Measurements from ENCODE around the gene RRBP1.

The RRBP1 gene

GRCh38 chr20:17629678-17630089, 52.4 kb downstream of the RRBP1 start:
- no peak overlapping the region for H3K4me3 ChIP-seq (ENCODE audit: low read depth, low read length, poor library complexity, severe bottlenecking)
- no peaks in the 10 kb centered on the region for H3K4me1 ChIP-seq (ENCODE audit: insufficient read depth, low read length, severe bottlenecking)
- H3K9me2 ChIP-seq (ENCODE audit: low read depth, low read length), result no peaks in the 10 kb centered on the region
- no peaks in the 10 kb centered on the region for H3K79me2 ChIP-seq (ENCODE audit: insufficient read depth, low read length)
- H3K36me3 ChIP-seq (ENCODE audit: insufficient read depth, low read length), result peaks cover 30% of the 10 kb centered on the region; the same call in 1 of the 2 replicates
- TF ChIP-seq EZH2 (IDR thresholded peaks at IDR 0.05; ENCODE audit: borderline replicate concordance, low read length) (no peak), CTCF (IDR thresholded peaks at IDR 0.05; ENCODE audit: low read length) (no peak)
- no peaks in the 10 kb centered on the region for H3F3A ChIP-seq (ENCODE audit: insufficient read depth, low read length)
- no peak overlapping the region for H2AFZ ChIP-seq (ENCODE audit: low read length)
- H4K20me1 ChIP-seq (ENCODE audit: insufficient read depth, low read length), result no peaks in the 10 kb centered on the region
- no peak overlapping the region for H3K9ac ChIP-seq (ENCODE audit: low read length)
- no peak overlapping the region for H3K27ac ChIP-seq (ENCODE audit: low read depth, low read length, poor library complexity, severe bottlenecking)
- H3K9me3 ChIP-seq (ENCODE audit: low read length), result no peaks in the 10 kb centered on the region
- H3K27me3 ChIP-seq (ENCODE audit: insufficient read depth, low read length), result no peaks in the 10 kb centered on the region
- H3K4me2 ChIP-seq (ENCODE audit: low read length), result no peak overlapping the region

DNA sequence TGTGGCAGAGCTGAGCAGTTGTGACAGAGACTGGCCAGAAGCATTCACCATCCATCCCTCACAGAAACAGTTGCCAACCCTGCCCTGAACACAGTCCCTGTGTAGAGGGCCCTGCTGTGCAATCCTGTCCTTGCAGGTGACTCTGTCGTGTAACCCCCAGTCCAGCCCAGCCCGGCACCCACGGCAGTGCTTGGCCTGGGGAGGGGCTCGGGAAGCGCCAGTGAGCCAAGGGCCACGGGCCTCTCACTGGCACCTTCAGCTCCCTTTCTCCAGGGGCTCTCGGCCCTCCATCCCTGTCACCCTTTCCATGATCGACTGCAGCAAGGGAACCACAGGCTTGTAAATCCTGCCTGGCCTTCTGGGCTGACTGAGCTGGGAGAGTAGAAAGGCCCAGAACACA, 53.0 kb downstream of the RRBP1 start:
- Histone ChIP-seq H3K36me3 (ENCODE audit: insufficient read depth, low read length) (peaks cover 37% of the 10 kb centered on the region; the same call in 1 of the 2 replicates), H3K9ac (ENCODE audit: low read length) (no peak overlapping the region), H3K9me2 (ENCODE audit: low read depth, low read length) (no peaks in the 10 kb centered on the region), H3K79me2 (ENCODE audit: insufficient read depth, low read length) (no peaks in the 10 kb centered on the region), H4K20me1 (ENCODE audit: insufficient read depth, low read length) (no peaks in the 10 kb centered on the region), H3K4me2 (ENCODE audit: low read length) (no peak overlapping the region), H3K27me3 (ENCODE audit: insufficient read depth, low read length) (no peaks in the 10 kb centered on the region), H3K4me3 (ENCODE audit: low read depth, low read length, poor library complexity, severe bottlenecking) (no peak overlapping the region), H3K27ac (ENCODE audit: low read depth, low read length, poor library complexity, severe bottlenecking) (no peak overlapping the region), H3F3A (ENCODE audit: insufficient read depth, low read length) (no peaks in the 10 kb centered on the region), H3K9me3 (ENCODE audit: low read length) (no peaks in the 10 kb centered on the region), H2AFZ (ENCODE audit: low read length) (no peak overlapping the region), H3K4me1 (ENCODE audit: insufficient read depth, low read length, severe bottlenecking) (no peaks in the 10 kb centered on the region)
- TF ChIP-seq EZH2 (IDR thresholded peaks at IDR 0.05; ENCODE audit: borderline replicate concordance, low read length) (no peak), CTCF (IDR thresholded peaks at IDR 0.05; ENCODE audit: low read length) (no peak)

DNA sequence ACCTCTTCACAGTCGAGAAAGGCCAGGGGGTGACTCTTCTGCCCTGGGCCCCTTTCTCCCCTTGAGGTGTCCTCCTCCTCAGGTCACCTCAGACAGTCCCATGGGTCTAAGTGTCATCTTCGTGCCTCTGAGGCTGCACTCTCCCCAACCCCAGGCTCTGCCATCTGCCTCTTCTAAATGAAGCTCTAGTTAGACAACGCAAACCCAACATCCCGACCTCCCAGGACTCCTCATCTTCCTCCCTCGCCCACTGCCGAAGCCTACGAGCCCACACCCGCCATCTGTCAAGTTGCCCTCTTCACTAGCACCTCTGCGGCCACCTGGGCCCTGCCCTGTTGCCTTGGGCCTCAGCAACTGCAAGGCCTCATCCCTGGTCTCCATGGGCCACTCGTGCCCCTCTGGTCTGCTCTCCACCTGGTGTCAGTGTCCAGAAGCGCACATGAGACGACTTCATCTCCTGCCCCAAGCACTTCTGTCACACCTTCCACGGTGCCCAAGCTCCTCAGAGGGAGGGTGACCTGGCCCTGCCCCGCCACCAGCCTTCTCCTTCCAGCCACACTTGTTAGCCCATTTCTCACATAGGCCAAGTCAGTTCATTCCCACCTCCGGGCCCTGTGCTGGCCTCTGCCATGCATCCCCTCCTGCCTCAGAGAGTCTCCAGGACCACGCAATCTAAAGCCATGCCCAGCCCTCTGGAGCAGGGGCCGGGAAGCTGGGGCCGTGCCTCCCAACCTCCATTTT, 53.8 kb downstream of the RRBP1 start:
- H3K27ac ChIP-seq (ENCODE audit: low read depth, low read length, poor library complexity, severe bottlenecking), result no peak overlapping the region
- H3K4me3 ChIP-seq (ENCODE audit: low read depth, low read length, poor library complexity, severe bottlenecking), result no peak overlapping the region
- no peaks in the 10 kb centered on the region for H4K20me1 ChIP-seq (ENCODE audit: insufficient read depth, low read length)
- H3K36me3 ChIP-seq (ENCODE audit: insufficient read depth, low read length), result peaks cover 35% of the 10 kb centered on the region; the same call in 1 of the 2 replicates
- no peaks in the 10 kb centered on the region for H3F3A ChIP-seq (ENCODE audit: insufficient read depth, low read length)
- H2AFZ ChIP-seq (ENCODE audit: low read length), result no peak overlapping the region
- H3K9me3 ChIP-seq (ENCODE audit: low read length), result no peaks in the 10 kb centered on the region
- H3K27me3 ChIP-seq (ENCODE audit: insufficient read depth, low read length), result no peaks in the 10 kb centered on the region
- TF ChIP-seq EZH2 (IDR thresholded peaks at IDR 0.05; ENCODE audit: borderline replicate concordance, low read length) (no peak), CTCF (IDR thresholded peaks at IDR 0.05; ENCODE audit: low read length) (no peak)
- H3K9ac ChIP-seq (ENCODE audit: low read length), result no peak overlapping the region
- H3K9me2 ChIP-seq (ENCODE audit: low read depth, low read length), result no peaks in the 10 kb centered on the region
- H3K4me1 ChIP-seq (ENCODE audit: insufficient read depth, low read length, severe bottlenecking), result no peaks in the 10 kb centered on the region
- H3K79me2 ChIP-seq (ENCODE audit: insufficient read depth, low read length), result no peaks in the 10 kb centered on the region
- H3K4me2 ChIP-seq (ENCODE audit: low read length), result no peak overlapping the region

All from OCI-LY1 (cell line).